ENCODE measurements around the gene RPTOR. TPM values are rescaled to one million over a fixed set of nuclear protein-coding genes. Genes with fewer than 3 reads are reported as not detected.

The RPTOR gene
- total RNA-seq, 1 experiment from 2014 or later, result 27.0 TPM

GRCh38 chr17:80631142-80632045, 86.8 kb downstream of the RPTOR start:
- H3K4me3 ChIP-seq, result no peak overlapping the region
- H3K9me3 ChIP-seq (replicated peaks), result no peaks in the 10 kb centered on the region
- H3K27ac ChIP-seq, result no peak overlapping the region
- H3K27me3 ChIP-seq (replicated peaks), result no peaks in the 10 kb centered on the region
- no peaks in the 10 kb centered on the region for H3K4me1 ChIP-seq (replicated peaks)
- peak in 1 of 2 experiments; percentile 32 for DNase-seq (ENCODE audit: low read depth in 1 of 2, low spot score in 2 of 2)
- H3K36me3 ChIP-seq, result peaks cover 7% of the 10 kb centered on the region; the same call in 1 of the 2 replicates

GRCh38 chr17:80632046-80632581, 87.5 kb downstream of the RPTOR start:
- H3K4me1 ChIP-seq (replicated peaks), result no peaks in the 10 kb centered on the region
- no peaks in the 10 kb centered on the region for H3K9me3 ChIP-seq (replicated peaks)
- H3K27ac ChIP-seq, result no peak overlapping the region
- peaks cover 4% of the 10 kb centered on the region; the same call in 1 of the 2 replicates for H3K36me3 ChIP-seq
- no peak overlapping the region for H3K4me3 ChIP-seq
- peak in 1 of 2 experiments; percentile 24 for DNase-seq (ENCODE audit: low read depth in 1 of 2, low spot score in 2 of 2)
- H3K27me3 ChIP-seq (replicated peaks), result no peaks in the 10 kb centered on the region

- no peak overlapping the region for H3K4me3 ChIP-seq
- no peaks in the 10 kb centered on the region for H3K9me3 ChIP-seq (replicated peaks)
- H3K27ac ChIP-seq, result no peak overlapping the region
- 0 out of 2 replicates have a peak, but pooled peaks cover 5% of the 10 kb centered on the region for H3K36me3 ChIP-seq
- peak in 1 of 2 experiments; percentile 37 for DNase-seq (ENCODE audit: low read depth in 1 of 2, low spot score in 2 of 2)
- H3K4me1 ChIP-seq (replicated peaks), result no peaks in the 10 kb centered on the region
- no peaks in the 10 kb centered on the region for H3K27me3 ChIP-seq (replicated peaks)
These were observed 88.6 kb downstream of the RPTOR start for GRCh38 chr17:80633207-80633606.

GRCh38 chr17:80633994-80634566, 89.4 kb downstream of the RPTOR start:
- Histone ChIP-seq H3K4me1 (replicated peaks) (no peaks in the 10 kb centered on the region), H3K4me3 (no peak overlapping the region), H3K9me3 (replicated peaks) (no peaks in the 10 kb centered on the region), H3K36me3 (peaks cover 5% of the 10 kb centered on the region; the same call in 1 of the 2 replicates), H3K27ac (no peak overlapping the region), H3K27me3 (replicated peaks) (no peaks in the 10 kb centered on the region)
- DNase-seq (ENCODE audit: low read depth in 1 of 2, low spot score in 2 of 2), result no peak

- Histone ChIP-seq H3K4me1 (replicated peaks) (no peaks in the 10 kb centered on the region), H3K27me3 (replicated peaks) (no peaks in the 10 kb centered on the region), H3K27ac (no peak overlapping the region), H3K9me3 (replicated peaks) (peaks cover 3% of the 10 kb centered on the region; the same call in 1 of the 2 replicates), H3K4me3 (no peak overlapping the region), H3K36me3 (peaks cover 5% of the 10 kb centered on the region)
- peak in 1 of 2 experiments; percentile 38 for DNase-seq (ENCODE audit: low read depth in 1 of 2, low spot score in 2 of 2)
These were observed 91.9 kb downstream of the RPTOR start for GRCh38 chr17:80636361-80637018.

GRCh38 chr17:80637048-80637781, 92.6 kb downstream of the RPTOR start:
- Histone ChIP-seq H3K36me3 (peaks cover 5% of the 10 kb centered on the region), H3K27me3 (replicated peaks) (no peaks in the 10 kb centered on the region), H3K9me3 (replicated peaks) (peaks cover 3% of the 10 kb centered on the region; the same call in 1 of the 2 replicates), H3K27ac (no peak overlapping the region), H3K4me1 (replicated peaks) (no peaks in the 10 kb centered on the region), H3K4me3 (no peak overlapping the region)
- peak in 1 of 2 experiments; percentile 42 for DNase-seq (ENCODE audit: low read depth in 1 of 2, low spot score in 2 of 2)

- Histone ChIP-seq H3K4me1 (replicated peaks) (no peaks in the 10 kb centered on the region), H3K27ac (no peak overlapping the region), H3K9me3 (replicated peaks) (peaks cover 3% of the 10 kb centered on the region; the same call in 1 of the 2 replicates), H3K36me3 (peaks cover 10% of the 10 kb centered on the region), H3K27me3 (replicated peaks) (no peaks in the 10 kb centered on the region), H3K4me3 (no peak overlapping the region)
- no peak for DNase-seq (ENCODE audit: low read depth in 1 of 2, low spot score in 2 of 2)
These were observed 95.0 kb downstream of the RPTOR start for GRCh38 chr17:80639658-80640057.

GRCh38 chr17:80640366-80641084, 95.9 kb downstream of the RPTOR start:
- Histone ChIP-seq H3K9me3 (replicated peaks) (peaks cover 3% of the 10 kb centered on the region; the same call in 1 of the 2 replicates), H3K36me3 (peaks cover 10% of the 10 kb centered on the region), H3K27ac (no peak overlapping the region), H3K4me1 (replicated peaks) (peaks cover 1% of the 10 kb centered on the region; the same call in 1 of the 2 replicates), H3K27me3 (replicated peaks) (no peaks in the 10 kb centered on the region), H3K4me3 (no peak overlapping the region)
- DNase-seq (ENCODE audit: low read depth in 1 of 2, low spot score in 2 of 2), result peak in 1 of 2 experiments; percentile 33

GRCh38 chr17:80643326-80644099, 98.9 kb downstream of the RPTOR start:
- peaks cover 27% of the 10 kb centered on the region for H3K4me1 ChIP-seq (replicated peaks)
- DNase-seq (ENCODE audit: low read depth in 1 of 2, low spot score in 2 of 2), result no peak

GRCh38 chr17:80644536-80644935, 99.9 kb downstream of the RPTOR start:
- Histone ChIP-seq H3K4me1 (replicated peaks) (peaks cover 37% of the 10 kb centered on the region), H3K4me3 (no peak overlapping the region), H3K36me3 (peaks cover 10% of the 10 kb centered on the region; the same call in 1 of the 2 replicates), H3K27me3 (replicated peaks) (no peaks in the 10 kb centered on the region), H3K27ac (no peak overlapping the region), H3K9me3 (replicated peaks) (peaks cover 3% of the 10 kb centered on the region; the same call in 1 of the 2 replicates)
- DNase-seq (ENCODE audit: low read depth in 1 of 2, low spot score in 2 of 2), result no peak

More at GRCh38 chr17:80643326-80644099, 98.9 kb downstream of the RPTOR start:
- Histone ChIP-seq H3K27me3 (replicated peaks) (no peaks in the 10 kb centered on the region), H3K36me3 (peaks cover 5% of the 10 kb centered on the region), H3K27ac (no peak overlapping the region), H3K4me3 (no peak overlapping the region), H3K9me3 (replicated peaks) (peaks cover 3% of the 10 kb centered on the region; the same call in 1 of the 2 replicates)

- H3K27me3 ChIP-seq (replicated peaks), result no peaks in the 10 kb centered on the region
- peaks cover 2% of the 10 kb centered on the region; the same call in 1 of the 2 replicates for H3K9me3 ChIP-seq (replicated peaks)
- no peak overlapping the region for H3K4me3 ChIP-seq
- DNase-seq (ENCODE audit: low read depth in 1 of 2, low spot score in 2 of 2), result no peak
- peaks cover 10% of the 10 kb centered on the region; the same call in 1 of the 2 replicates for H3K36me3 ChIP-seq
- no peak overlapping the region for H3K27ac ChIP-seq
- peaks cover 45% of the 10 kb centered on the region for H3K4me1 ChIP-seq (replicated peaks)
These were observed 101.2 kb downstream of the RPTOR start for GRCh38 chr17:80645706-80646325.

All from SJSA1 (cell line).